SK-N-SH (cell line): ENCODE results near the gene RASSF1. TPM values are rescaled to one million over a fixed set of nuclear protein-coding genes. Genes with fewer than 3 reads are reported as not detected.

Source experiments
- CTCF ChIA-PET: fragments of 300-600, 350-600 bp; formaldehyde crosslinking; extraction: SDS; loops from one replicate; lab custom pipeline; 2021; lab: Yijun Ruan, JAX
- POLR2A ChIA-PET: fragments of 350-600 bp; sonication (Branson Sonifier 250); formaldehyde crosslinking; extraction: SDS; loops from one replicate; lab custom pipeline; 2020; ENCODE audit warnings: antibody characterized with exemption, inconsistent platforms; lab: Yijun Ruan, JAX
- DNase-seq: peaks from one replicate; pipeline ENCODE4 v3.0.0; 2012
- H2AFZ ChIP-seq: fragments of 200-600 bp; sonication (generic); 2 replicates; pipeline ENCODE4 v1.8.1; 2016; ENCODE audit warnings: antibody characterized with exemption, mild to moderate bottlenecking, low read depth
- H3F3A ChIP-seq: fragments of 200-600 bp; sonication (generic); replicated peaks from 2 replicates; pipeline ENCODE3; 2016; ENCODE audit warnings: antibody characterized with exemption, mild to moderate bottlenecking; ENCODE audit not compliant: insufficient read depth
- H3K27ac ChIP-seq, 2 experiments: fragments of 200-500 bp in 1 of 2; fragments of 200-600 bp in 1 of 2; sonication (Bioruptor generic) in 1 of 2; sonication (generic), shearing (Covaris generic) in 1 of 2; 2 replicates each; pipeline versions ENCODE4 v1.5.1 to v1.6.1; 2014 to 2016; ENCODE audit warnings: low read depth in 2 of 2, inconsistent platforms in 1 of 2, low read length in 1 of 2, mild to moderate bottlenecking in 1 of 2, mixed read lengths in 1 of 2
- H3K27me3 ChIP-seq: fragments of 200-600 bp; sonication (generic), shearing (Covaris generic); 2 replicates; pipeline ENCODE4 v1.6.1; 2016; ENCODE audit warnings: mixed run types; ENCODE audit not compliant: insufficient read depth
- H3K36me3 ChIP-seq, 2 experiments: fragments of 200-500 bp in 1 of 2; fragments of 200-600 bp in 1 of 2; sonication (Bioruptor generic) in 1 of 2; sonication (generic) in 1 of 2; replicated peaks in 1 of 2; 2 replicates each; pipeline versions ENCODE3 to v1.5.1; 2014 to 2016; ENCODE audit warnings: low read length in 1 of 2, mild to moderate bottlenecking in 1 of 2; ENCODE audit not compliant: insufficient read depth in 2 of 2, control insufficient read depth in 1 of 2
- H3K4me1 ChIP-seq, 2 experiments: fragments of 200-500 bp in 1 of 2; fragments of 200-600 bp in 1 of 2; sonication (Bioruptor generic) in 1 of 2; sonication (generic), shearing (Covaris generic) in 1 of 2; 2 replicates each; pipeline versions ENCODE4 v1.5.1 to v1.6.1; 2014 to 2016; ENCODE audit warnings: low read depth in 1 of 2, low read length in 1 of 2, mixed run types in 1 of 2; ENCODE audit not compliant: insufficient read depth in 2 of 2, control insufficient read depth in 1 of 2
- H3K4me2 ChIP-seq: fragments of 200-600 bp; sonication (generic), shearing (Covaris generic); 2 replicates; pipeline ENCODE4 v1.6.1; 2017; ENCODE audit warnings: mixed run types
- H3K4me3 ChIP-seq, 2 experiments: fragments of 200-500 bp in 1 of 2; fragments of 200-600 bp in 1 of 2; sonication (Bioruptor generic) in 1 of 2; sonication (generic), shearing (Covaris generic) in 1 of 2; 2 replicates each; pipeline versions ENCODE4 v1.5.1 to v1.8.1; 2014 to 2016; ENCODE audit warnings: low read depth in 2 of 2, inconsistent platforms in 1 of 2, low read length in 1 of 2, mild to moderate bottlenecking in 1 of 2, mixed read lengths in 1 of 2, moderate library complexity in 1 of 2
- H3K79me2 ChIP-seq: fragments of 200-600 bp; sonication (generic); 2 replicates; pipeline ENCODE4 v1.8.1; 2017; ENCODE audit warnings: mild to moderate bottlenecking; ENCODE audit not compliant: insufficient read depth
- H3K9ac ChIP-seq: fragments of 200-600 bp; sonication (generic); 2 replicates; pipeline ENCODE4 v1.6.1; 2017; ENCODE audit warnings: mixed run types
- H3K9me2 ChIP-seq: fragments of 200-600 bp; sonication (generic); 2 replicates; pipeline ENCODE4 v1.6.1; 2017; ENCODE audit warnings: mixed run types
- H3K9me3 ChIP-seq: fragments of 200-600 bp; sonication (generic); 2 replicates; pipeline ENCODE4 v1.6.1; 2017; ENCODE audit warnings: mixed run types, mild to moderate bottlenecking, moderate library complexity
- H4K20me1 ChIP-seq: fragments of 200-600 bp; sonication (generic); 2 replicates; pipeline ENCODE4 v1.6.1; 2017; ENCODE audit warnings: mild to moderate bottlenecking, mixed run types; ENCODE audit not compliant: insufficient read depth
- CTCF ChIP-seq: fragments of 200-600 bp; sonication (generic); IDR thresholded peaks from 2 replicates; pipeline ENCODE4 v1.6.1; 2017; ENCODE audit warnings: antibody characterized with exemption, mild to moderate bottlenecking, moderate library complexity
- ELF1 ChIP-seq: IDR thresholded peaks from 2 replicates; pipeline ENCODE4 v1.4.0; 2012
- FOXJ3 ChIP-seq: sonication (generic); formaldehyde crosslinking; IDR thresholded peaks from 2 replicates; pipeline ENCODE4 v1.5.1; 2020; ENCODE audit warnings: mild to moderate bottlenecking, missing genetic modification reagents
- FOXM1 ChIP-seq: IDR thresholded peaks from 2 replicates; pipeline ENCODE4 v1.4.0; 2012; ENCODE audit warnings: low read depth, mild to moderate bottlenecking
- MEF2A ChIP-seq: IDR thresholded peaks from 2 replicates; pipeline ENCODE4 v1.4.0; 2012; ENCODE audit warnings: low read depth, borderline replicate concordance
- NRF1 ChIP-seq: IDR thresholded peaks from 2 replicates; pipeline ENCODE4 v1.6.1; 2012; ENCODE audit warnings: low read depth, mild to moderate bottlenecking, low read length
- REST ChIP-seq: IDR thresholded peaks from 2 replicates; pipeline ENCODE4 v1.6.1; 2012; ENCODE audit warnings: mild to moderate bottlenecking, low read depth, low read length, moderate library complexity
- TAF1 ChIP-seq: IDR thresholded peaks from 2 replicates; pipeline ENCODE4 v1.6.1; 2012; ENCODE audit warnings: low read depth, mild to moderate bottlenecking, low read length, moderate library complexity, borderline replicate concordance
- USF2 ChIP-seq: fragments of 150-350 bp; IDR thresholded peaks from 2 replicates; pipeline ENCODE4 v1.6.1; 2017; ENCODE audit warnings: antibody characterized with exemption, low read length, low read depth, borderline replicate concordance
- WGBS: methylation state at CpG from one replicate; pipeline ENCODE4 v1.1.6; 2017; ENCODE audit warnings: low lambda C conversion rate; 5-methylcytosine and 5-hydroxymethylcytosine counted together
- polyA plus RNA-seq, 3 experiments: library from polyadenylated mRNA; depleted of rRNA; stranded (reverse); fragments of >200 nt; gene quantifications; 2 replicates each; pipeline ENCODE4 v1.2.3, GENCODE V29; 2012

Gene RASSF1
- polyA plus RNA-seq, 1 of the 3 experiments (the other 2 are of a cell fraction) = 28.1 TPM

GRCh38 chr3:50327129-50327528 is 13.5 kb downstream of the RASSF1 start (continued):
- TF ChIP-seq CTCF (no peak), MEF2A (no peak)

GRCh38 chr3:50326182-50326541 is 14.5 kb downstream of the RASSF1 start:
- no peaks in the 10 kb centered on the region for H3K27me3 ChIP-seq
- ChIA-PET POLR2A (no interaction called here), CTCF (interaction anchor here (1.5 kb wide), 1 partner anchor 9 kb away, joined by 4 read pairs; no protein-coding TSS in a partner anchor)
- H3K79me2 ChIP-seq = peaks cover 29% of the 10 kb centered on the region
- H2AFZ ChIP-seq = no peak overlapping the region
- H3K9me2 ChIP-seq = no peaks in the 10 kb centered on the region
- no peak overlapping the region for H3K27ac ChIP-seq
- no peak overlapping the region for H3K4me2 ChIP-seq
- no peaks in the 10 kb centered on the region for H4K20me1 ChIP-seq
- H3F3A ChIP-seq = peaks cover 36% of the 10 kb centered on the region
- DNase-seq = no peak
- TF ChIP-seq TAF1 (no peak), USF2 (no peak)
- no peak overlapping the region for H3K4me3 ChIP-seq
- no peak overlapping the region for H3K9ac ChIP-seq
- H3K36me3 ChIP-seq = peaks cover 4 to 36% of the 10 kb centered on the region in 2 experiments
- peaks cover 0 to 25% of the 10 kb centered on the region in 2 experiments; a peak in 2 of 4 replicates for H3K4me1 ChIP-seq
- 92% methylated on average over 8 of the region's 8 CpGs for WGBS
- H3K9me3 ChIP-seq = no peaks in the 10 kb centered on the region

GRCh38 chr3:50325497-50326181 is 15.0 kb downstream of the RASSF1 start:
- H3K9ac ChIP-seq = no peak overlapping the region
- no peak overlapping the region for H3K4me2 ChIP-seq
- TF ChIP-seq NRF1 (no peak), FOXJ3 (CRISPR knock-in tag) (no peak), FOXM1 (no peak), REST (no peak), ELF1 (no peak)
- H3K79me2 ChIP-seq = peaks cover 27% of the 10 kb centered on the region
- no peaks in the 10 kb centered on the region for H3K27me3 ChIP-seq
- H4K20me1 ChIP-seq = no peaks in the 10 kb centered on the region
- H3K9me3 ChIP-seq = no peaks in the 10 kb centered on the region
- ChIA-PET POLR2A (no interaction called here), CTCF (interaction anchor here (1.0 to 2.4 kb wide), 10 partner anchors 9 to 225 kb away, joined by 3 to 16 read pairs (median 4); partner anchors contain the start of genes HYAL1, HYAL3 and NAA80)
- peaks cover 0 to 25% of the 10 kb centered on the region in 2 experiments; a peak in 2 of 4 replicates for H3K4me1 ChIP-seq
- H3K27ac ChIP-seq = no peak overlapping the region
- H3K4me3 ChIP-seq = no peak overlapping the region
- peaks cover 31% of the 10 kb centered on the region for H3F3A ChIP-seq
- WGBS = 89% methylated on average over 11 of the region's 11 CpGs
- DNase-seq = no peak
- H2AFZ ChIP-seq = no peak overlapping the region
- no peaks in the 10 kb centered on the region for H3K9me2 ChIP-seq
- H3K36me3 ChIP-seq = peaks cover 4 to 31% of the 10 kb centered on the region in 2 experiments
